ENCODE results near the gene TMEM168.
"Not testable (repeated sequence)": the region's sequence is repeated elsewhere in the genome, so short reads cannot be mapped to it uniquely, and the experiment has no call there.

TMEM168 gene, protein sequence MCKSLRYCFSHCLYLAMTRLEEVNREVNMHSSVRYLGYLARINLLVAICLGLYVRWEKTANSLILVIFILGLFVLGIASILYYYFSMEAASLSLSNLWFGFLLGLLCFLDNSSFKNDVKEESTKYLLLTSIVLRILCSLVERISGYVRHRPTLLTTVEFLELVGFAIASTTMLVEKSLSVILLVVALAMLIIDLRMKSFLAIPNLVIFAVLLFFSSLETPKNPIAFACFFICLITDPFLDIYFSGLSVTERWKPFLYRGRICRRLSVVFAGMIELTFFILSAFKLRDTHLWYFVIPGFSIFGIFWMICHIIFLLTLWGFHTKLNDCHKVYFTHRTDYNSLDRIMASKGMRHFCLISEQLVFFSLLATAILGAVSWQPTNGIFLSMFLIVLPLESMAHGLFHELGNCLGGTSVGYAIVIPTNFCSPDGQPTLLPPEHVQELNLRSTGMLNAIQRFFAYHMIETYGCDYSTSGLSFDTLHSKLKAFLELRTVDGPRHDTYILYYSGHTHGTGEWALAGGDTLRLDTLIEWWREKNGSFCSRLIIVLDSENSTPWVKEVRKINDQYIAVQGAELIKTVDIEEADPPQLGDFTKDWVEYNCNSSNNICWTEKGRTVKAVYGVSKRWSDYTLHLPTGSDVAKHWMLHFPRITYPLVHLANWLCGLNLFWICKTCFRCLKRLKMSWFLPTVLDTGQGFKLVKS

DNA sequence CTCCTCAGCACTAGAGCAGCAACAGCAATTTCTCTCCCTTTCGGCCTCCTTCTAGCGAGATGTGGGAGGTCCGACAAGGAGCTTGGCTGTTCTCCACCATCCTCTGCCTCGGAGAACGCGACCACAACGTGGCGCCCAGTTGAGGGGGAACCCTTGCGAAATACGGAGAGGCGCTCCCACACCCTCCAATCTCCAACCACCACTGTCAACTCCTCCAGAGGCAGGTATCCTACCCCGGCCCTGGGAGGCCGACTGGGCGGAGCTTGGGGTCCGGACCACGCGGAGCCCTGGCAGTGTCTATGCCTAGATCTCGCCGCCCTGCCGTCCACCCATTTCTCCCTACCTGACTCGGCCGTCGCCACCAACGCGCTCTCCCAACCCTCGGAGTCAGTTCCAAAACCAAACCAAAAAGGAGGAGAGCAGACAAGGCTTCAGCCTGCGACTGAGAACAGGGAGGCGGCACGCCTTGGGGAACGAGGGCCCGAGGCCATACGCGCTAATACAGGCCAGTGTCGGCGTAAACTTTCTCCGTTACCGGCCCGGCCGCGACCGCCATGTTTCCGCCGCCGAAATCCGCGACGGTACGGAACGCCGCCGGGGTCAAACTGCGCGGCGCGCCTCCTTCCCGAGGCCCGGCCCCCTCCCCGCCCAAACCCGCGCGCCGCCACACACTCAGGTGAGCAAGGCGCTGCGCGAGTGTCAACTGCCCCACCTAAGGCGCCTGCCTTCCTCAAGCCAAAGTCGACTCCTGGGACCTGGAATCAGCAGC lies at the start of gene TMEM168:
Gene TMEM168, minus strand, starts transcription at position 577 of the 769 bp plus-strand sequence. CDS start 5,568 bp downstream, outside the sequence.
- DNase-seq (ENCODE audit: low spot score): peak; percentile 87

DNA sequence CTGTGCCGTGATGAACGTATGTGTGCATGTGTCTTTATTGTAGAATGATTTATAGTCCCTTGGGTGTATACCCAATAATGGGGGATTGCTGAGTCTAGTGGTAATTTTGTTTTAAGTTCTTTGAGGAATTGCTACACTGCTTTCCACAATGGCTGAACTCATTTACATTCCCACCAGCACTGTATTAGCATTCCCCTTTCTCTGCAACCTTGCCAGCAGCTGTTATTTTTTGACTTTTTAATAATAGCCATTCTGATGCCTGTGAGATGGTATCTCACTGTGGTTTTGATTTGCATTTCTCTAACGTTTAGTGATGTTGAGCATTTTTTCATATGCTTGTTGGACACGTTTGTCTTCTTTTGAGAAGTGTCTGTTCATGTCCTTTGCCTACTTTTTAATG lies 45.7 kb upstream of the TMEM168 start:
- not testable (repeated sequence) for DNase-seq (ENCODE audit: low spot score)

DNA sequence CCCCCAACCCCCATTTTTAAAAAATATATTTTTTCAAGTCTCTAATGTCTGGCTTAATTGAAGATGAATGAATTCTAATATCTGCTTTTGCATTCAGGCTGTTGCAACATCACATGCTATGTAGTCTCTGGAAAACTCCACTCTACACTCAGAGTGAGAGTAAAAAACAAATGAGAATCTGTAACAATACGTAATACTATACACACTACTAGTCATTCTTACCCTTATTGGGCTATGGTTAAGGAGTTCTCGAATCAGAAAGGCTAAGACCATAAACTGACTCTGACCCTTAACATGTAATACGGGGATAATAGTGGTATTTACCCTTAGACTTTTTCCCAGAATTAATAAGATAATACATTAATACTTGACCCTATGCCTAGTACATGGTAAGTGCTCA lies 42.9 kb upstream of the TMEM168 start:
- no peak for DNase-seq (ENCODE audit: low spot score)

DNA sequence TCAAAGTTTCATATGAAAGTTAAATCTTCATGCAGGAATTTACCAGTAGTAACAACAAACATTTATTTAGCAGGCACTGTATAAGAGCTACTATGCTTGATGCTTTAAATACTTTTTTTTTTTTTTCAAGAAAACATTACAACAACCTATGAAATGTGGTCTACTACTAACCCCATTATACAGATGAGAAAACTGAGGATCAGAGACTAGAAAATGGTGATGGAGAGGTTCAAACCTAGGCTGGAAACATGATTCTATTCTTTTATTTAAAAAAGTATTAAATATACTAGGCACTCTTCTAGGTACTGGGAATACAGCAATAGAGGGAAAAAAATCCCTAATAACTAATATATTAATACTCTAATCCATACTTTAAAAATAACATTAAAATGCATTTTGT lies 40.6 kb upstream of the TMEM168 start:
- no peak for DNase-seq (ENCODE audit: low spot score)

DNA sequence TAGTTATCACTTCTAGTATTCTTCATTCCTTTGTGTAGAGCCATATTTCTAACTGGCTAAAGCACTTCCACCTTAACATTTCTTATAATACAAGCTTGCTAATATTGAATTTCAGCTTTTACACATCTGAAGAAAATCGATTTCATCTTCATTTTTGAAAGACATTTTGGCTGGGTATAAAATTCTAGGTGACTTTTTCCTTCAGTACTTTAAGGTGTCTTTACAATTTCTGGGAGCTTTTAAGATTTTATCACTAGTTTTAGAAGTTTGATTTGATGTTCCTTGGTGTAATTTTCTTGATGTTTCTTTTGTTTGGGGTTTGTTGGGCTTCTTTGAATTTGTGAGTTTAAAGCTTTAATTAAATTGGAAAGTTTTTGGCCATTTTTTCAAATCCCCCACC lies 38.5 kb upstream of the TMEM168 start:
- no peak for DNase-seq (ENCODE audit: low spot score)

DNA sequence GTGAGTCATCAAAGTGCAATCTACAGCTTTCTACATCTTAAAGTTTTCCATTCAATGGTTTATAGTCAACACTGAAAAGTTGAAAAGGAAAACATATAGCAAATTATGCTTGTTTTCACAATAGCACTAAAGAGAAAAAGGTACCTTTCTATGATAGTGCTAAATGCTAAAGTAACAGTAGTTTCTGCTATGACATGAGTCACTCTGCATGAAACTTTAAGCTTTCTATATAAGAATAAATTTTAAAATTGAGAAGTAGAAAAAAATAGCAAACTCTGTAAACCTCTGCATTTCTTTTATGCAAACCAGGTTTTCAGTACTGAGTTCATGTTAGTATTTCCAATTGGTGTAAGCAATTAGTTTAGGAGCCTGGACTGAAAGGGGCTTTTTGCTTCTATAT lies 31.2 kb upstream of the TMEM168 start:
- DNase-seq (ENCODE audit: low spot score): no peak

DNA sequence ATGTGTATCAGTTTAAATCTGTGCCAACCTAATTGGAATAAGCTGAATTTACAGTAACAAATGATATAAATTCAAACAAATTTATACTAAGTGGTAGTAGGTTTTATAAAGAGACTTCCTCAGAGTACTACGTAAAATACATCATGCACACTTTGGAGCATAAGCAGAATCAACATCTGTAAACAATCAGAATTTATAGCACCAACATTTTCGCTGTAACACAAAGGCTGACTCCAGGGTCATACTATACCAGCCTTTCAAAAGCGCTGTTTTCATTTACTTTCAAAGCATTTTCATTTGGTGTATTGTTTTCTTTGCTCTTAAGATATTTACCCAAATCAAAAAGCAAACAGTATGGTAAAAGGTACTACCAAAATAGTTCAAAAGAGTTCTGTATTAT lies 29.3 kb upstream of the TMEM168 start:
- no peak for DNase-seq (ENCODE audit: low spot score)

DNA sequence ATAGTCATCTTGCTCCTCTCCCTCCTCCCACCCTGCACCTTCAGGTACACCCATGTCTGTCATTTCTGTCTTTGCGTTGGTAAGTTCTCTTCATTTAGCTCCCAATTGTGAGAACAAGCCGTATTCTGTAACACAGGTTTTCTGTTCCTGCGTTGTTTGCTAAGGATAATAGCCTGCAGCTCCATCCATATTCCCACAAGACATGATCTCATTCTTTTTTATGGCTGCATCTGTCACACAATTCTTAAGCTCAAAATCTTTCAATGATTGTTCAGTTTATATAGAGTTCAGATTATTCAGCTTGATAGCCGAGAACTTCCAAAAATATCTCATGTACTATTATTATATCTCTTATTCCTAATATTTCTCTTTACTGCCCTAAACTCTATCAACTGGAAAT lies 16.0 kb upstream of the TMEM168 start:
- DNase-seq (ENCODE audit: low spot score): no peak

DNA sequence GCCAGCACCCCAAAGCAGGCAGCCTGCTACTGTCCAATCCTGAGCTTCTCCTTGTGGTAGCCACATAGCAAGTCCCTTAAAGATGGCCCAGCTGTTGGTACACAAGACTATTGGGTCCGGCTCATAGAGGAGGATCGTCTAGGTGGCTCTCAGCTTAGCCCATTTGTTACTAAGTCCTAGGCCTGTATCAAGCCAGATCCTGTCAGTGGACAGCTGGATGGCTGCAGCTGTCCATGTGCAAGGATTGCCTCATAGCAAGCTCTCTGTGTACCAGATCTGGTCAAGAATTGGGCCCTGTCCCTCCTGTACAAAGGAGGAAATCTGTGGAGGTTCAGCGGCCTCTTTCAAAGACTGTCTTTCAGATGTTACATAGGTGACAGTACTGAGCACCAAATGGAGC lies 12.2 kb upstream of the TMEM168 start:
- no peak for DNase-seq (ENCODE audit: low spot score)

DNA sequence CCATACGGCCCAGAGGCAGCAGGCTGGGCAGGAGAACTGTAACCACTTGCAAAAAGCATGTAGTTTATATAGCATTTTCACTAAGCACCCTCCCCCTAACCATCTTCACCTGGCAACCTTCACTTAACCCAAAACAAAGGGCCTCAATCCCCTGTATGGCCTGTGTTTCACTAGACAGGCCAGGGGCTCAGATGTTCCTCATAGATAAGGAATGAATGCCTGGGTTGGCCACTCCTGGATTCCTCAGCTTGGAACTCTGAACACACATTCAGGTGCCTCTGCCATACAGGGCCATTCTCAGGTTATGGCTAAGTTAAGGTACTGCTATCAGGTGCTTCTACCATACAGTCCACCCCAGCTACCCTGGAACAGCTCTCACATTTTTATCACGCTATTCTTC lies 10.3 kb upstream of the TMEM168 start:
- DNase-seq (ENCODE audit: low spot score): no peak

DNA sequence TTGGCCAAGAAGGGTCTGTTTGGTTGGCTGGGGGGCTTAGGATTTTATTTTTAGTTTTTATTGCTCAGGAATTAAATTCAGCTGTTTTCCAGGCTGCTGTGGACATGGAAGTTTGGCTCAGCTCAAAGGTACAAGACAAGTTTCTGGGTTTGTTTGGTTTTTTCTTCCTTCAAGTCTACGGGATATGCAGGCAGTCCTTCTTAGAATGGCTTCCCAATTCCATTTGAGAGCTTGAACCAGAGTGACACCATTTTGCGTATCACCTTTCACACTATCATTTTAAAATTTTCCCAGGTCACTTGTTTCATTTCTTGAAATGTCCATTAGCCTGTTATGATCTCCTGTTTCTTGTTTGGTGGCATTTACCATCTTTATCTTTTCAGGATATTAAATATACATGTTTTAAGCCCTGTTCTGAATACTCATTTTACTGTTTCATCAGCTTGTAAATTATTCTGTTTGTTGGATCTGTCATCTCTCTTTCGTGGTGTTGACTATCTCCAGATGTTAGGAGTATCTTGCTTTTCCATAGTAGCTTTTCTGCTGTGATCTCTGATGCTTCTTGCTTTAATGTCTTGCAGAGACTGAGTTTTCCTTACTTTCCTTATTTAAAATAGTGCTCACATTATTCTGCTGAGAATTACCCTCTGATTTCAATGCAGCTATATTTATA lies 9.4 kb upstream of the TMEM168 start:
- no peak for DNase-seq (ENCODE audit: low spot score)

DNA sequence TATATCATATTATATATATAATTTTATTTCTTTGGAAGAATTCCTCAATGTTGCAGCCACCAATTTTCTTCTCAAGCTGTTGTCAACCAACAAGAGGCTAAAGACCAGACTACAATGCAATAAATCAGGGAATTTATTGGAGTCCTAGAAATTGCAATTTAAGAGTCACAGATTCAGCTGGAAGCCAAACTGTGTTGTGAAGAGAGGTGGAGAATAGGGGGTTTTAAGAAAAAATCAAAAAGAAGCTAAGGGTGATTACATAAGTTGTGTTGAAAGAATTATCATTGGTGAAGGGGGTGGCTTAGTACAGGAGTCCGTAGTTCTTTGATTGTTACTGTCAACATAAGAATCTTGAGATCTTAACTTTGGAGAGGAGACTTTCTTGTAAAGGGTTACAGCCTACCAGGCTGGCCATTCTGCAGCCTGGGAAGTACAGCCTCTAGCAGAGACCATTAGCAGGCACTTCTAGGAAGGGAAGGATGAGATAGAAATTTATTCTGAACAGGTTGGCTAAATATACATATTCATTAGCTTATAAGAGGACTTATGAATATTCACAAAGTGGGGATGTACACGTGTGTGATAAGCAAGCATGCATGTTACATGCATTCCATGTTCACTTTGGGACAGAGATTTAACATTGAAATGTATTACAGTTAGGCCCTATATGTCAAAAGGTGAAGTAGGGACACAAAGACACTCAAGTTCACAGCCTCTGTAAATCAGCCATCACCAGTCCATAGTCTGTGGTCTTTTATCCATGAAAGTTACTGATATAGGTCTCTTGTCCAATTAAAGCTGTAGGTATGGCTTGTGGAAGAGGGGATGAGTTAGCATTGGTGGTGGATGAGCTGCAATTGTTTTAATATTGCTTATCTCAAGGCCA lies 8.3 kb upstream of the TMEM168 start:
- DNase-seq (ENCODE audit: low spot score): no peak

DNA sequence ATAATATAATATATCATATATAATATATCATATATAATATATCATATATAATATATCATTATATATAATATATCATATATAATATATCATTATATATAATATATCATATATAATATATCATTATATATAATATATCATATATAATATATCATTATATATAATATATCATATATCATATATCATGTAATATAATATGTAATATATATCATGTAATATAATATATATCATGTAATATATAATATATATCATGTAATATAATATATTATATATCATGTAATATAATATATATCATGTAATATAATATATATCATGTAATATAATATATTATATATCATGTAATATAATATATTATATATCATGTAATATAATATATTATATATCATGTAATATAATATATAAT lies 6.4 kb upstream of the TMEM168 start:
- DNase-seq (ENCODE audit: low spot score): not testable (repeated sequence)

DNA sequence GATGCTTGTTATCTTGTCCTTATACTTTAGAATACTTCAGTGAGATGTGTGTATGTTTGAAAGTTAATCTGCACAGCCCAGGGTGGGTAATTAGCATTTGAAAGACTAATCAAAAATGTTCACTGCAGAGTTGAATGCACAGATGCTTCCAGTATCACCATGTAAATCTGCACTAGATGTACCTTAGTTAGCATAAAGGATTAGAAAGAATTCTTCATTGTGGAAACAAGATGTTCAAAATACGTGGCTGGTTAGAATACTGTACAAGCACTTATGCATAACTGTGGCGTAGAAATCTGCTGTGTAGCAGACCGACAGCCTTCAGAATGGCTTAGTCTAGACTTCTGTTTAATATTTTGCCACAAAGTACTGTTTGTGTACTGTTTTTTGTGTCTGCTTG lies 2.2 kb upstream of the TMEM168 start:
- no peak for DNase-seq (ENCODE audit: low spot score)

DNA sequence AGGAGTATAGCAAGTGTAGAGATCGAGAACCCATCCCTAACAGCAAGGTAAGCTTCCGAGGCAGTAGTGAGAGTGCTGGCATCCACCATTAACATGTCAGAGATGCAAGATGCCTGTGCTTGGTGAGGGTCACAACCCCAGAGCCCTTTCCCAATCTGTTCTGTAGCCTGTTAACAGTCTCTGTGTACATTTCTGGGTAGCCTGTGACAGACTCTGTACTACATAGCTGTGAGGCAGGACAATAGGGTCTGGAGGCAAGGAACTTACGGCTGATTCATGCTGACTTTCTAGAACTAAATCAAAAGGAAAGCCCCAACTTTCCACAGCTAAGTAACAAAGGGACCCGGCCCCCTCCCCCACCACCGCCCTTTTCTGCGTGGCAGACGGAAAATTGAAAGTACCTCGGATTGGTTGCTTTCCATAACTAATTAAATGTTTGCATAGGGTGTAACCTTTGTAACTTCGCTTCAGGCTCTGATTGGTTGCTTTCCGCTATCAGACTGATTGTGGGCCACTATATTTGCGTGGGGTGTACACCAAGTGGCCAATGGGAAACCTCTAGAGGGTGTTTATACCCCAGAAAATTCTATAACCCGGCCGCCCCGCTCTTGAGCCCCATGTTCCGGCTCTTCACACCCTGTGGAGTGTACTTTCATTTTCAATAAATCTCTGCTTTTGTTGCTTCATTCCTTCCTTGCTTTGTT lies 1.4 kb upstream of the TMEM168 start:
- no peak for DNase-seq (ENCODE audit: low spot score)

DNA sequence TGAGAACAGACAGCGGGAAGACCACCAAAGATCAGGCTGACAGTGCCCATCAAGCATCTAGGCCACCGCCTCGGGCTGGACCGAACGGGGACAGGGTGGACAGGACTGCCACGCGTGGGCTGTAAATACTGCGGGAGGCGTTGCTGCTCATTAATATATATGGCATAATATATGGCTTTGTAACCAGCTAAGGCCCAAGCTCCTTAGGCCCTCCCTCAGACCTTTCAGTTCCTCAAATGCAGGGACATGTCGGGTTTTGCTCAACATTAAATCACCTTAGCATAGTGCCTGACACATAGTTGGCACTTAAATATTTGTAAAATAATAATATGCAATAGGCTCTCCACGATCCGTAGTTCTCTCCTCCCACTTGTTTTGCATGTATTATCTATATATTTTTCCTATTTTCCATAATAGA lies 402 bp upstream of the TMEM168 start:
- no peak for DNase-seq (ENCODE audit: low spot score)

DNA sequence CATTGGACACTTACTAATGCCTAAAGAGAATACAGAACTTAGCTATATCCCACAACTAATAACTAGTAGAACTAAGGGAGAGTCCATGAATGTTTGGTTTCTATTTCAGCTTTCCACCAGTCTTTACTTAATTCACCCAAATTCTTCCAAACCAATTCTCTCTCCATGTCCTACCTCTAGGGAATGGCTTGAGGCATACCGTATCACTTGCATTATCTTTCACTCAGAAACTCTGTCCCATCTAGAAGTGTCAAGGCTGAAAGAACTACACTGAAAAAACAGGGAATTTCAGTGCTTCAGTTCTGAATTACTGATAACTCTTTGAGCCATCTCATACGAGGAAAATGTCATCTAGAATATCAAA lies 758 bp downstream of the TMEM168 start:
- DNase-seq (ENCODE audit: low spot score): no peak

DNA sequence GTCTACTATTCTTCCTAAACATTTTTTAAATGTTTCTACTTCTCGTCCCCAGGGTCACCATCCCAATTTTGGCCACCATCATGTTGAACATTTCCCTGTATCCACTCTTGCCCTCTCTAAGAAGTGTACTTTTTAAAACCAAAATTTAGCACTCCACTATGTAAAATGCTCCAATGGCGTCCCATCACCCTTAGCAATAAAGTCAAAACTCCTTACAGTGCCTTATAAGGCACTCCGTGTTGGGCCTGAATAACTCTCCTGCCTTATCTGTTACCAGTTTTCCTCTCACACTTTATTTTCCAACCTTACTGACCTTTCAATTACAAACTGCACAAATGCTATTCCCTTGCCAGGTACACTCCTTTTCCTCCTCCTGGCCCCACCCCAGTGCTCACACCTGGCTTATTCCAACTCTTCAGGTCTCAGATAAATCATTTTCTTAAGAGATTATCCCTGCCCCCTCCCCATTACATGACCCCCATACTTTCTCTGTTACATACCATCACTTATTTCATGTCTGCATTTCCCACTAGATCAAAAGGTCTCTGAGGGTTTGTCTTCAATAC lies 1.3 kb downstream of the TMEM168 start:
- DNase-seq (ENCODE audit: low spot score): no peak

DNA sequence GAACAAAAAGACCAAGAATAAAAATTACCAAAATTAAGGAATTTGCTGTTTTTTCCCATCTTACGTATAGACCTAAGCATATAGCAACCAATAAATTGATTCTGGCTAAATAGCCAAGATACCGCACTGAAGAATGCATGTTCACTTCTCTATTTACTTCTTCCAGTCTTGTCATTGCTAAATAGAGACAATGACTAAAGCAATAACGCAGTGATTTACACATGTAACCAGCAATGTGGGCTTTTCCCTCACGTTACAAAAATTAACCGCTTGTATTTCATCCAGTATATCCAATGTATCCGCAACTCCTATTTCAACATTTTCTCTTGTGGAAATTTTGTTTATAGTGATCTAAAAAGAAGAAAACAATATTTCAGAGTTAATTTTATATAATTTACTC lies 5.6 kb downstream of the TMEM168 start:
- no peak for DNase-seq (ENCODE audit: low spot score)

DNA sequence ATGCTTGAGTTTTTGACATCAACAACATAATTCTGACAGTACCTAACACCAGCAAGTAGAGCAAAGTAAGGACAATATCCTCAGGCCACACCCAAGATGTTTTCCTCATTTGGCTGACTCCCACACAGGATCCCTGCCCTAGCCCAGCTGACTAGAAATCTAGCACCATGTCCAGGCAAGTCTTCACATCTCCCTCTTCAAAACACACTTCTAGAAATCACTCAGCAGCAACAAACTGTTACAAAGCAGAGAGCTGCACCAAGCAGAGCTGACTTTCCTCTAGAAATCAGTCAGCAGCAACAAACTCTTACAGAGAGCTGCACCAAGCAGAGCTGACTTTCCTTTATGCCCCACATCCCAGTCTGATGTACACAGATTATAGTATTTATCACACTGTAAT lies 7.7 kb downstream of the TMEM168 start:
- no peak for DNase-seq (ENCODE audit: low spot score)

Data from kidney tubule cell (primary cell).